Measurements from ENCODE around the gene PYROXD2. TPM values are rescaled to one million over a fixed set of nuclear protein-coding genes. Genes with fewer than 3 reads are reported as not detected.

The PYROXD2 gene
- total and polyA plus RNA-seq, 2 of the 8 experiments (the other 6 are each of a cell fraction or from before 2014, with no cell fraction given), result 3.2 to 5.4 TPM

- Histone ChIP-seq H4K5ac (ENCODE audit: insufficient read length, low read depth, low read length) (no peak overlapping the region), H2BK12ac (ENCODE audit: low read depth, low read length) (no peak overlapping the region), H3K4me3 (ENCODE audit: extremely low read depth in 1 of 4, insufficient read depth in 2 of 4, low read depth in 3 of 4, low read length in 4 of 4) (no peak overlapping the region), H2BK120ac (replicated peaks; ENCODE audit: low read depth, low read length) (no peak overlapping the region), H3K27me3 (replicated peaks in 1 of 4; ENCODE audit: control insufficient read depth in 3 of 4, extremely low read depth in 1 of 4, insufficient read depth in 3 of 4, low read length in 3 of 4) (no peaks in the 10 kb centered on the region), H3K79me2 (ENCODE audit: control insufficient read depth in 1 of 2, insufficient read depth in 2 of 2, low read length in 2 of 2) (no peaks in the 10 kb centered on the region), H2BK20ac (ENCODE audit: low read length) (no peak overlapping the region), H3K14ac (ENCODE audit: insufficient read length) (no peak overlapping the region), H3K4me1 (replicated peaks in 1 of 4; ENCODE audit: control insufficient read depth in 3 of 4, insufficient read depth in 4 of 4, low read length in 3 of 4) (no peaks in the 10 kb centered on the region; a peak in 1 of 7 replicates), H3K4me2 (ENCODE audit: insufficient read depth in 1 of 2, low read depth in 2 of 2, low read length in 2 of 2) (no peak overlapping the region), H2BK15ac (ENCODE audit: low read length) (no peak overlapping the region), H3K36me3 (ENCODE audit: control insufficient read depth in 2 of 4, insufficient read depth in 4 of 4, low read length in 3 of 4) (no peaks in the 10 kb centered on the region), H3K23me2 (ENCODE audit: low read depth, low read length) (peaks cover under 1% of the 10 kb centered on the region; the same call in 1 of the 2 replicates), H4K8ac (ENCODE audit: extremely low read depth, insufficient read depth, low read length) (no peak overlapping the region), H3K79me1 (ENCODE audit: low read depth, low read length) (no peaks in the 10 kb centered on the region), H4K91ac (replicated peaks; ENCODE audit: insufficient read length, low read length) (no peak overlapping the region), H3K56ac (replicated peaks; ENCODE audit: insufficient read length, low read depth, low read length) (no peak overlapping the region), H2AK5ac (ENCODE audit: low read depth, low read length) (no peak overlapping the region), H3K9ac (replicated peaks in 1 of 4; ENCODE audit: extremely low read depth in 1 of 4, low read depth in 3 of 4, low read length in 3 of 4) (no peak overlapping the region), H4K20me1 (replicated peaks in 1 of 2; ENCODE audit: control insufficient read depth in 1 of 2, insufficient read depth in 2 of 2, low read length in 2 of 2) (peaks cover 0 to under 1% of the 10 kb centered on the region in 2 experiments), H2BK5ac (ENCODE audit: low read depth, low read length) (no peak overlapping the region), H3K27ac (ENCODE audit: low read depth, low read length) (no peak overlapping the region; the same call in 1 of the 2 replicates), H2AFZ (ENCODE audit: low read length) (no peak overlapping the region), H3K9me3 (ENCODE audit: insufficient read depth in 2 of 2, low read depth in 1 of 2, low read length in 1 of 2) (no peaks in the 10 kb centered on the region), H3K18ac (ENCODE audit: extremely low read depth, low read length) (no peak overlapping the region), H3K4ac (replicated peaks; ENCODE audit: insufficient read length, low read depth, low read length) (no peak overlapping the region), H3K23ac (ENCODE audit: insufficient read length) (no peak overlapping the region)
- ChIA-PET POLR2A (ENCODE audit: partially characterized antibody) (interaction anchor here (2.5 kb wide), 1 partner anchor 10 kb away, joined by 8 read pairs; the partner anchor contains the start of gene PYROXD2), CTCF (ENCODE audit: partially characterized antibody) (interaction anchor here (0.6 to 1.9 kb wide), 3 partner anchors 18 to 373 kb away, joined by 3 to 9 read pairs (median 6); no protein-coding TSS in a partner anchor)
- FAIRE-seq, result no peak
- 97% methylated on average over 12 of the region's 12 CpGs; no CpG with 5 or more reads in 1 of the 2 experiments for WGBS, 2 experiments (ENCODE audit: extremely low coverage in 1 of 2, insufficient coverage in 1 of 2, insufficient read length in 1 of 2, insufficient replicate concordance in 2 of 2, low coverage in 1 of 2, low lambda C conversion rate in 2 of 2, missing lambda C conversion rate in 1 of 2)
- no peak for DNase-seq (ENCODE audit: low read depth in 1 of 2, low spot score in 2 of 2)
- TF ChIP-seq HDAC2 (IDR thresholded peaks at IDR 0.05; ENCODE audit: borderline replicate concordance in 1 of 2, low read depth in 2 of 2, low read length in 2 of 2) (no peak), MAX (IDR thresholded peaks at IDR 0.05) (no peak), CHD2 (IDR thresholded peaks at IDR 0.05; ENCODE audit: low read length) (no peak), BCL11A (IDR thresholded peaks at IDR 0.05; ENCODE audit: low read depth in 2 of 2, low read length in 2 of 2) (no peak), SIRT6 (IDR thresholded peaks at IDR 0.05; ENCODE audit: low read length) (no peak), GTF2F1 (IDR thresholded peaks at IDR 0.05; ENCODE audit: borderline replicate concordance, low read depth, low read length) (no peak), CHD1 (IDR thresholded peaks at IDR 0.05; ENCODE audit: low read depth, low read length) (no peak), TAF1 (IDR thresholded peaks at IDR 0.05; ENCODE audit: low read depth, low read length) (no peak), EP300 (IDR thresholded peaks at IDR 0.05; ENCODE audit: borderline replicate concordance in 1 of 2, low read depth in 2 of 2, low read length in 2 of 2) (no peak), RAD21 (IDR thresholded peaks at IDR 0.05 in 1 of 2, conservative IDR thresholded peaks at IDR 0.05 in 1 of 2; ENCODE audit: low read depth in 2 of 2, low read length in 2 of 2) (no peak), RXRA (IDR thresholded peaks at IDR 0.05; ENCODE audit: insufficient read depth, low read depth, low read length) (no peak), SIN3A (conservative IDR thresholded peaks at IDR 0.05 in 1 of 2, IDR thresholded peaks at IDR 0.05 in 1 of 2; ENCODE audit: low read depth in 1 of 2, low read length in 2 of 2) (no peak), TBP (IDR thresholded peaks at IDR 0.05; ENCODE audit: low read depth, low read length) (no peak)
Observed at GRCh38 chr10:98405422-98405821, 9.6 kb downstream of the PYROXD2 start.

Measured in H1 (cell line).